TTC549 (cell line): ENCODE measurements around the gene ATAT1.
"Not testable (repeated sequence)": the region's sequence is repeated elsewhere in the genome, so short reads cannot be mapped to it uniquely, and the experiment has no call there.

Experiments
- FAIRE-seq: peaks from 2 replicates; lab custom pipeline; 2012; peaks lifted over from hg19 to GRCh38; lab: Jason Lieb, UNC

Gene ATAT1

GRCh38 chr6:30626484-30627366 is at the start of gene ATAT1:
ATAT1 (plus strand) TSS chr6:30626874.
- FAIRE-seq: no peak

DNA sequence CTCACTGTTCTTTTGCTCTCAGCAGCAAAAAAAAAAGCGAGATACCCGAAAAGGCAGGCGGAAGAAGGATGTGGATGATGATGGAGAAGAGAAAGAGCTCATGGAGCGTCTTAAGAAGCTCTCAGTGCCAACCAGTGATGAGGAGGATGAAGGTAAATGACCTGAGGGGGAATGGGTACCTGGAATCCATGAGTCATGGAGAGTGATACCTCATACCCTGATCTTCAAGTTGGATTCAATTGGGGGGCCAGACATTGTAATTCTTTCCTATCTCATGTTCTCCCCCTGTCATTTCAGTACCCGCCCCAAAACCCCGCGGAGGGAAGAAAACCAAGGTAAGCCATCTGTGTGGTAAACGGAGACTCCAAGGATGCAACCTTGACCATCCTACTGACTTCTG is 48.6 kb upstream of the ATAT1 start:
- no peak for FAIRE-seq

- no peak for FAIRE-seq
Observed at GRCh38 chr6:30583921-30584320, 42.8 kb upstream of the ATAT1 start.

GRCh38 chr6:30589754-30590358 is 36.8 kb upstream of the ATAT1 start:
- FAIRE-seq: no peak

- FAIRE-seq: no peak
Observed at GRCh38 chr6:30590509-30590908, 36.2 kb upstream of the ATAT1 start.

DNA sequence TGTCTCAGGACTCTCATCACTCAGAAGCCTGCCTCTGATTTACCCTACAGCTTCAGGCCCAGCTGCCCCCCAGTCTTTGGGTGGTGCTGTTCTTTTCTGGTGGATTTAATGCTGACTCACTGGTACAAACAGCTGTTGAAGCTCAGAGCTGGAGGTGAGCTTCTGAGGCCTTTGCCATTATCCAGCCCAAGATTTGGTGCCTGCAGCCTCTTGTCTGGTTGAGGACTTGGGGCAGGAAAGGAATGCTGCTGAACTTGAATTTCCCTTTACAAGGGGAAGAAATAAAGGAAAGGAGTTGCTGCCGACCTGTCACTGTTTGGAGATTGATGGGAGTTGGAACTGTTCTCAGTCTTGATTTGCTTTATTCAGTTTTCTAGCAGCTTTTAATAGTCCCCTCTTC is 35.7 kb upstream of the ATAT1 start:
- no peak for FAIRE-seq

- no peak for FAIRE-seq
Observed at GRCh38 chr6:30592287-30592686, 34.4 kb upstream of the ATAT1 start.

DNA sequence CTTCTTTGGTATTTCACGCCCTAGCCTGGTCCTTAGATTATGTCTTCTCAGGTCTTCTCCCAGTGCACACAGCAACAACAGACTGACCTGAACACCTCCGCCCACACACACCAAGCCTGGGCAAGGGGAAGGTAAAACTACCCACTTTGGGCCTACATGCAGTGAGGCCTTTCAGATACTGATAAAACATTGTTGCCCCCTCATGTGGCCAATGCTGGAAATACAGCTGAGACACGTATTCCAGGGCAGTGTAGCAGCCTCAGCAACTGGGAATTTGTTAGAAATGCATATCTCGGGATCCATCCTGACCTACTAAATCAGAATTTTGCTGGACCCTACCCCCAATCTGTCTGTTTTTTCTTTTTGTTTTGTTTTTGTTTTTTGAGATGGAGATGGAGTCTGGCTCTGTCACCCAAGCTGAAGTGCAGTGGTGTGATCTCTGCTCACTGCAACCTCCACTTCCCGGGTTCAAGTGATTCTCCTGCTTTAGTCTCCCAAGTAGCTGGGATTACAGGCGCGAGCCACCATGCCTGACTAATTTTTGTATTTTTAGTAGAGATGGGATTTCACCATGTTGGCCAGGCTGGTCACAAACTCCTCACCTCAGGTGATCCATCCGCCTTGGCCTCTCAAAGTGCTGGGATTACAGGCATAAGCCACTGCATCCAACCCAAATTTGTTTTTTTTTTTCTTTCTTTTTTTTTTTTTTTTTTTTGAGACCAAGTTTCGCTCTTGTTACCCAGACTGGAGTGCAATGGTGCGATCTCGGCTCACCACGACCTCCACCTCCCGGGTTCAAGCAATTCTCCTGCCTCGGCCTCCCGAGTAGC is 29.1 kb upstream of the ATAT1 start:
- not testable (repeated sequence) for FAIRE-seq

DNA sequence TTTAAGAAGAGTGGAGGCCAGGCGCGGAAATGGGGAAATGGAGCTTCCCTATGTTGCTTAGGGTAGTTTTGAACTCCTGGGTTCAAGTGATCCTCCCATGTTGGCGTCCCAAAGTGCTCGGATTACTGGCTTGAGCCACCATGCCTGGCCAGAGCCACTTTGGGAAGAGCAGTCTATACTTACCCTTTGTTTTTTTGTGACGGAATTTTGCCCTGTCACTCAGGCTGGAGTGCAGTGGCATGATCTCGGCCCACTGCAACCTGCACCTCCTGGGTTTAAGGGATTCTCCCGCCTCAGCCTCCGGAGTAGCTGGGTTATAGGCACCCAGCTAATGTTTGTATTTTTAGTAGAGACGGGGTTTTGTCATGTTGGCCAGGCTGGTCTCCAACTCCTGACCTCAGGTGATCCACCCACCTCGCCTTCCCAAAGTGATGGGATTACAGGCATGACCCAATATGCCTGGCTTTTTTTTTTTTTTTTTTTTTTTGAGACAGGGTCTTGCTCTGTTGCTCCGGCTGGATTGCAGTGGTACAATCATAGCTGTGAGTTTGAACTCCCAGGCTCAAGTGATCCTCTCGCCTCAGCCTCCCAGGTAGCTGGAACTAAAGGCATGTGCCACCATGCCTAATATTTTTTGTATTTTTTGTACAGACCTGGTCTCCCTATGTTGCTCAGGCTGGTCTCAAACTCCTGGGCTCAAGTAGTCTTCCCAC is 27.6 kb upstream of the ATAT1 start:
- FAIRE-seq: no peak

DNA sequence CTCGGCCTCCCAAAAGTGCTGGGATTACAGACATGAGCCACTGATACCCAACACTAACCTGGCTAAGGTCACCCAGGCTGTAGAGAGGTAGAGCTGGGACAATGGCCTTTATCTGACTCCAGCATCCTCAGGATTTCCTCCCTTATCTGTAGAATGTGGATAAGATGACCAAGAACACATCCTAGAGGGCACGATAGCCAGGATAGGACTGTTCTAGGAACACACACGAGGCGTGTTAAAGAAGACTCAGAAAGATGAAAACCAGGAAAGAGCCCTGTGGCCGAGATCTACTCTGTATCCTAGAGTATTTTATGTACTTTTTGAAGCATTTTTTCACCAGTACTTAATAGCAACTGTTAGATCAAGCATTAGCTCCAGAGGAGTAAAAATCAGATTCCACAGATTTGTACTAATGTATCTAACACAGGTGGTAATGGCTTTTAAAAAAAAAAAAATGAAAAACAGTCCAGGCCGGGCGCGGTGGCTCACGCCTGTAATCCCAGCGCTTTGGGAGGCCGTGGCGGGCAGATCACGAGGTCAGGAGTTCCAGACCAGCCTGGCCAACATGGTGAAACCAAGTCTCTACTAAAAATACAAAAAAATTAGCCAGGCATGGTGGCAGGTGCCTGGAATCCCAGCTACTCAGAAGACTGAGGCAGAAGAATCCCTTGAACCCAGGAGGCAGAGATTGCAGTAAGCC is 26.9 kb upstream of the ATAT1 start:
- FAIRE-seq: no peak

GRCh38 chr6:30600451-30600961 is 26.2 kb upstream of the ATAT1 start:
- no peak for FAIRE-seq

- FAIRE-seq: no peak
Observed at GRCh38 chr6:30601436-30601814, 25.2 kb upstream of the ATAT1 start.

DNA sequence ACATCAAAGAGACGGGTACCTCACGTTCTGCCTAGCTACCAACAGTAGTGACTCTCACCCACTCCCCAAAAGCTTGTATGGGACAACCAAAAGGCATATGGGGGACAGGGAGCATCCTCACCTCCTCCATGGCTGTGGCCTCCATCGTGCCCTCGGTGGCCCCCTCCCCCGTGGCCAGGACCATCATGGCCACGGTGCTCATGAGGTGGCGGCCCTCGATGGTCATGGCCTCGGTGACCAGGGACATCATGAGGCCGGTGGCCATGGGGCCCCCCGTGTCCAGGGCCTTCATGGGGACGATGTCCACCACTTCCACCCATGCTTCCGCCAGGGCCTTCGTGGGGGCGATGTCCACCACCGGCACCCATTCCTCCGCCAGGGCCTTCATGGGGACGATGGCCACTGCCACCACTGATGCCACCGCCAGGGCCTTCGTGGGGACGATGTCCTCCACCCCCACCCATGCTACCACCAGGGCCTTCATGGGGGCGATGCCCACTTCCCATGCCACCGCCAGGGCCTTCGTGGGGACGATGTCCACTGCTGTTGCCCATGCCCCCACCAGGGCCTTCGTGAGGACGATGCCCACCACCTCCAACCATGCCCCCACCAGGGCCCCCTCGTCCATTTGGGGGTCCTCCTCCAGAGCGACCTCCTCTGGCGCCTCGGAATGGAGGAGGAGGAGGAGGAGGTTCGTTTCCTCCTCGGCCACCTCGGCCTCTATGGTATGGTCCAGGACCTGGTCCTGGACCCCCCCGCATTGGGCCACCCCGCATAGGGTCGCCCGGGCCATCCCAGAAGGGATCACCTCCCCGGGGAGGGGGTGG is 24.6 kb upstream of the ATAT1 start:
- FAIRE-seq: no peak

GRCh38 chr6:30603961-30604360 is 22.7 kb upstream of the ATAT1 start:
- FAIRE-seq: no peak

- no peak for FAIRE-seq
Observed at GRCh38 chr6:30610065-30610464, 16.6 kb upstream of the ATAT1 start.

DNA sequence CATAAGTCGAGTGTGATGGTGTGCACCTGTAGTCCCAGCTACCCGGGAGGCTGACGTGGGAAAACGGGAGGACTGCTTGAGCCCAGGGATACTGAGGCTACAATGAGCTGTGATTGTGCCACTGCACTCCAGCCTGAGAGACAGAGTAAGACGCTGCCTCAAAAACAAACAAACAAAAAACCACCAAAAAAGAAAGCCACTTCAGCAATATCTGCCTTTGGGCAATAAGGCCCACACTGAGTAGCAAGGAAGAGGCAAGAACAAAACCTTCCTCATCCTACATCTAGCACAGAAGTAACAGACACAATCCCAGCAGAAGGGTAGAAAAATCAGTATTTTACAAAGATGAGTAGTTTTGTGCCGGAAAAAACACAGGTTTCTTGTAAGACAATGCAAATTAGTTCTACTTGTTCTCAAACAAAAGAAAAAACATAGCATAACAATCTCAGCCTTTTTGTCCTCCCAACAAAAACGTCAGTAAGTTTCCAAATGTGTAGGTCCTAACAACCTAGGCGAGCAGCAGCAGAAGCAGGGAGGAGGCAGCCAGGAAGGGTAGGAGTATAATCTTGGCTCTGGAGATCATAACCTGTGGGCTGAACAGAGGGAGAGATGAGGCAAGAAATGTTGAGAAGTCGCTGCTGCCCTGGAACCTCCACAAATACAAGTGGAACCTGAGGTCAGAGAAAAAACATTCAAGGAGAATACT is 15.4 kb upstream of the ATAT1 start:
- FAIRE-seq: no peak

DNA sequence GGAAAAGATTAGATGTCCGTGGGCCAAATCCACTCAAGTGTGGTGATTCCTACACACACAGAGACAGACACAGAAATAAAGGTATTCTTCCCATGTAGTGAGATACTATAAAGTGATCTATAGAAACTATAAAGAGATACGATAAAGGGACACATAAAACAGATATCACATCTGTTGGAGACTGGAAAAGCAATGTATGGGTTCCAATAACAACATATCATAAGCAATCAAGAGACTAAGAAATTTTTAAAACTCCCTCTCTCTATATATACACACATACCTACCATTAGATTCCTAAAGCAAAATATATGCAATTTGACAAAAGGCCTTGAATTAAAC is 14.8 kb upstream of the ATAT1 start:
- no peak for FAIRE-seq

- no peak for FAIRE-seq
Observed at GRCh38 chr6:30612213-30612612, 14.5 kb upstream of the ATAT1 start.

- no peak for FAIRE-seq
Observed at GRCh38 chr6:30612687-30613248, 13.9 kb upstream of the ATAT1 start.
